Keratinocyte (primary cell): Measurements from ENCODE around the gene OR2T27. TPM values are rescaled to one million over a fixed set of nuclear protein-coding genes. Genes with fewer than 3 reads are reported as not detected.

Experiments used
- DNase-seq: peaks from one replicate; pipeline ENCODE4 v3.0.0-alpha.2; 2011; ENCODE audit warnings: low read depth, missing footprints, low spot score
- FAIRE-seq: peaks from 2 replicates; lab custom pipeline; 2011; peaks lifted over from hg19 to GRCh38; lab: Jason Lieb, UNC
- H2AFZ ChIP-seq: 2 replicates; pipeline ENCODE4 v1.6.0; 2012; ENCODE audit warnings: low read length, control low read depth, inconsistent platforms; ENCODE audit not compliant: control insufficient read depth
- H3K27ac ChIP-seq: 2 replicates; pipeline ENCODE4 v1.5.1; 2011; ENCODE audit warnings: low read length; ENCODE audit not compliant: control insufficient read depth, insufficient read depth
- H3K27me3 ChIP-seq: 3 replicates; pipeline ENCODE4 v1.6.0; 2011; ENCODE audit warnings: low read length; ENCODE audit not compliant: control insufficient read depth, insufficient read depth; ENCODE audit errors: extremely low read depth
- H3K36me3 ChIP-seq, 2 experiments: 2 replicates in 1 of 2; 3 replicates in 1 of 2; pipeline ENCODE4 v1.5.1; 2011; ENCODE audit warnings: low read length in 2 of 2, mild to moderate bottlenecking in 1 of 2; ENCODE audit not compliant: control insufficient read depth in 2 of 2, insufficient read depth in 2 of 2; ENCODE audit errors: extremely low read depth in 1 of 2
- H3K4me1 ChIP-seq: 3 replicates; pipeline ENCODE4 v1.5.1; 2011; ENCODE audit warnings: low read length; ENCODE audit not compliant: control insufficient read depth, insufficient read depth; ENCODE audit errors: extremely low read depth
- H3K4me2 ChIP-seq: 3 replicates; pipeline ENCODE4 v1.6.0; 2011; ENCODE audit warnings: low read depth, low read length; ENCODE audit not compliant: control insufficient read depth, insufficient read depth; ENCODE audit errors: extremely low read depth
- H3K4me3 ChIP-seq, 3 experiments: fragments of 200-600 bp in 1 of 3; sonication (generic) in 1 of 3; 2 replicates in 2 of 3; 3 replicates in 1 of 3; pipeline ENCODE4 v1.5.1; 2011 to 2016; ENCODE audit warnings: low read length in 3 of 3, mild to moderate bottlenecking in 3 of 3, control low read depth in 2 of 3, inconsistent platforms in 1 of 3, low read depth in 1 of 3, mixed read lengths in 1 of 3, mixed run types in 1 of 3, moderate library complexity in 1 of 3; ENCODE audit not compliant: control insufficient read depth in 2 of 3, insufficient read depth in 2 of 3; ENCODE audit errors: extremely low read depth in 1 of 3
- H3K79me2 ChIP-seq: 2 replicates; pipeline ENCODE4 v1.6.0; 2012; ENCODE audit warnings: low read length; ENCODE audit not compliant: control insufficient read depth, insufficient read depth
- H3K9ac ChIP-seq: 3 replicates; pipeline ENCODE4 v1.6.0; 2011; ENCODE audit warnings: low read length; ENCODE audit not compliant: control insufficient read depth, insufficient read depth; ENCODE audit errors: extremely low read depth
- H3K9me1 ChIP-seq: 3 replicates; pipeline ENCODE4 v1.6.0; 2011; ENCODE audit warnings: low read length; ENCODE audit not compliant: control insufficient read depth, insufficient read depth; ENCODE audit errors: extremely low read depth
- H3K9me3 ChIP-seq: 2 replicates; pipeline ENCODE4 v1.5.1; 2012; ENCODE audit warnings: low read depth, low read length; ENCODE audit not compliant: control insufficient read depth
- H4K20me1 ChIP-seq: 3 replicates; pipeline ENCODE4 v1.6.0; 2011; ENCODE audit warnings: low read length; ENCODE audit not compliant: control insufficient read depth, insufficient read depth; ENCODE audit errors: extremely low read depth
- EZH2 ChIP-seq: IDR thresholded peaks from one replicate; pipeline ENCODE4 v1.6.1; 2012; ENCODE audit warnings: inconsistent platforms, mild to moderate bottlenecking, low read length, moderate library complexity
- dilution Hi-C: fragments of 300-500 bp; cut with MboI; formaldehyde crosslinking; loops from one replicate; pipeline ENCODE4 v1.7.0; 2020; ENCODE audit warnings: low sequenced_read_pairs; ENCODE audit not compliant: extremely low pct_ligation_motif_present
- polyA plus RNA-seq, 5 experiments: library from polyadenylated mRNA; depleted of rRNA in 3 of 5; stranded (reverse) in 3 of 5; stranded (forward) in 1 of 5; unstranded in 1 of 5; fragments of >200 nt; gene quantifications; 1 replicate in 1 of 5; 2 replicates in 3 of 5; 3 replicates in 1 of 5; pipeline versions ENCODE4 v1.2.1 to v1.2.3, GENCODE V29; 2011 to 2012; ENCODE audit warnings: missing spikeins in 2 of 5, low read depth in 1 of 5, low replicate concordance in 1 of 5
- TF ChIP-seq, protein P1 (sequence below), 3 experiments: IDR thresholded peaks in 1 of 3; conservative IDR thresholded peaks in 1 of 3; optimal IDR thresholded peaks in 1 of 3; 2 replicates in 2 of 3; 3 replicates in 1 of 3; pipeline versions ENCODE3 to v1.5.1; 2011; ENCODE audit warnings: low read length in 3 of 3, mild to moderate bottlenecking in 3 of 3, moderate library complexity in 2 of 3, control low read depth in 1 of 3, inconsistent platforms in 1 of 3; ENCODE audit not compliant: insufficient read depth in 2 of 3; ENCODE audit errors: extremely low read depth in 1 of 3

Gene OR2T27
- polyA plus RNA-seq, 1 donor (not counting 4 experiments of a cell fraction or from before 2014, with no cell fraction given): not detected

DNA sequence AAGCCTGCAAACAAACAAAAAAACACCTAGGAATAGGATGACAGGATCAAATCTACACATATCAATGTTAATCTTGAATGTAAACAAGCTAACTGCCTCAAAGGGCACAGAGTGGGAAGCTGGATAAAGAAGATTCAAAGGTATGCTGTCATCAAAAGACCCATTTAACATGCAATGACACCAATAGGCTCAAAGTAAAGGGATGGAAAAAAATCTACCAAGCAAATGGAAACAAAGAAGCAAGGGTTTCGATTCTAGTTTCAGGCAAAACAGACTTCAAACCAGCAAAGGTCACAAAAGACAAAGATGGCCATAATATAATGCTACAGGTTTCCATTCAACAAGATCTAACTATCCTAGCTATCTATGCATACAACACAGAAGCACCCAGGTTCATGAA lies 41.6 kb downstream of the OR2T27 start:
- Histone ChIP-seq H3K4me3 (no peak overlapping the region), H3K9me3 (no peaks in the 10 kb centered on the region), H3K9me1 (no peaks in the 10 kb centered on the region), H3K79me2 (no peaks in the 10 kb centered on the region), H3K4me2 (no peak overlapping the region), H2AFZ (no peak overlapping the region), H3K9ac (no peak overlapping the region), H3K36me3 (no peaks in the 10 kb centered on the region), H4K20me1 (no peaks in the 10 kb centered on the region), H3K27ac (no peak overlapping the region), H3K4me1 (no peaks in the 10 kb centered on the region), H3K27me3 (no peaks in the 10 kb centered on the region)
- FAIRE-seq: no peak
- no peak for DNase-seq
- TF ChIP-seq, protein P1, sequence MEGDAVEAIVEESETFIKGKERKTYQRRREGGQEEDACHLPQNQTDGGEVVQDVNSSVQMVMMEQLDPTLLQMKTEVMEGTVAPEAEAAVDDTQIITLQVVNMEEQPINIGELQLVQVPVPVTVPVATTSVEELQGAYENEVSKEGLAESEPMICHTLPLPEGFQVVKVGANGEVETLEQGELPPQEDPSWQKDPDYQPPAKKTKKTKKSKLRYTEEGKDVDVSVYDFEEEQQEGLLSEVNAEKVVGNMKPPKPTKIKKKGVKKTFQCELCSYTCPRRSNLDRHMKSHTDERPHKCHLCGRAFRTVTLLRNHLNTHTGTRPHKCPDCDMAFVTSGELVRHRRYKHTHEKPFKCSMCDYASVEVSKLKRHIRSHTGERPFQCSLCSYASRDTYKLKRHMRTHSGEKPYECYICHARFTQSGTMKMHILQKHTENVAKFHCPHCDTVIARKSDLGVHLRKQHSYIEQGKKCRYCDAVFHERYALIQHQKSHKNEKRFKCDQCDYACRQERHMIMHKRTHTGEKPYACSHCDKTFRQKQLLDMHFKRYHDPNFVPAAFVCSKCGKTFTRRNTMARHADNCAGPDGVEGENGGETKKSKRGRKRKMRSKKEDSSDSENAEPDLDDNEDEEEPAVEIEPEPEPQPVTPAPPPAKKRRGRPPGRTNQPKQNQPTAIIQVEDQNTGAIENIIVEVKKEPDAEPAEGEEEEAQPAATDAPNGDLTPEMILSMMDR (optimal IDR thresholded peaks at IDR 0.05 in 1 of 3, IDR thresholded peaks at IDR 0.05 in 1 of 3, conservative IDR thresholded peaks at IDR 0.05 in 1 of 3; ENCODE audit: extremely low read depth in 1 of 3, insufficient read depth in 2 of 3, low read length in 3 of 3): no peak
- no peak for TF ChIP-seq EZH2
- dilution Hi-C loops: no loop called here

DNA sequence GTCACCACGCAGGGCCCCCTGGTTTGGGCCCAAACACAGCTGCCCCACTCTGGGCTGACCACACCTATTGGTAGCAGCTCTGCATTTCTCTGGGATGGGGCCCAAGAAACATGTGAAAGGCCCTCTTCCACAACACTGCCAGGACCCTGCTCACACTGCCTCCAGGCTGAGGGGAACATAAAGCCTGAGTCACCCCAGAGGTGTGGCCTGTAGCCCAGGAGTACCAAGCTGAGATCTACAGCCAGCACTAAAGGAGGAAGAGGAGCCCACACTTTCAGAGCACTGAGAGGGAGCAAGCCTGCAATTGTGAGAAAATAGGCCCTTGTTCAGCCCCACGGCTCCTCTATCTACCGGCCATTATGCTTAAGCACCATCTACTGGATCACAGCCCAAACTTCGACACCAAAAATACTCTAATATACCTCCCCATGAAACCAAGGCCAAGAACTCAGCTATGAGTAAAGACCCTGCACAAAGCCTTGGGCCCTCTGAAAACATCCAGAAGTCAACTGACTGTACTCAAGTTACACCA lies 43.4 kb downstream of the OR2T27 start:
- dilution Hi-C loops: no loop called here
- DNase-seq (no peak), FAIRE-seq (no peak)
- Histone ChIP-seq H3K4me2 (no peak overlapping the region), H2AFZ (no peak overlapping the region), H3K9ac (no peak overlapping the region), H3K27me3 (no peaks in the 10 kb centered on the region), H4K20me1 (no peaks in the 10 kb centered on the region), H3K4me1 (no peaks in the 10 kb centered on the region), H3K9me1 (no peaks in the 10 kb centered on the region), H3K36me3 (no peaks in the 10 kb centered on the region), H3K27ac (no peak overlapping the region), H3K4me3 (no peak overlapping the region), H3K79me2 (no peaks in the 10 kb centered on the region), H3K9me3 (no peaks in the 10 kb centered on the region)
- TF ChIP-seq, protein P1 (optimal IDR thresholded peaks at IDR 0.05 in 1 of 3, IDR thresholded peaks at IDR 0.05 in 1 of 3, conservative IDR thresholded peaks at IDR 0.05 in 1 of 3; ENCODE audit: extremely low read depth in 1 of 3, insufficient read depth in 2 of 3, low read length in 3 of 3): no peak
- no peak for TF ChIP-seq EZH2
